AG09309 (cell line): Measurements from ENCODE around the gene NTM.
A peak's percentile ranks its signal among the peaks of the same experiment; 100 is the strongest.
"Not testable (repeated sequence)": the region's sequence is repeated elsewhere in the genome, so short reads cannot be mapped to it uniquely, and the experiment has no call there.

ENCODE experiments used
- DNase-seq: peaks from one replicate; pipeline ENCODE4 v3.0.0-alpha.2; 2010; ENCODE audit warnings: low read depth
- H3K4me3 ChIP-seq: 2 replicates; pipeline ENCODE4 v1.5.1; 2011; ENCODE audit warnings: mild to moderate bottlenecking, low read depth, low read length, moderate library complexity; ENCODE audit not compliant: control insufficient read depth
- CTCF ChIP-seq: IDR thresholded peaks from 2 replicates; pipeline ENCODE4 v1.5.1; 2011; ENCODE audit warnings: mild to moderate bottlenecking, low read depth, low read length, inconsistent platforms; ENCODE audit not compliant: insufficient read depth, control insufficient read depth; ENCODE audit errors: missing control alignments

NTM gene

GRCh38 chr11:131674051-131674755 is 303.8 kb downstream of the NTM start:
- DNase-seq, result peak; percentile 75
- TF ChIP-seq CTCF, result peak; percentile 99
- no peak overlapping the region for H3K4me3 ChIP-seq

GRCh38 chr11:131675121-131675888 is 304.9 kb downstream of the NTM start:
- TF ChIP-seq CTCF, result no peak
- DNase-seq, result no peak
- H3K4me3 ChIP-seq, result no peak overlapping the region

- DNase-seq, result no peak
- H3K4me3 ChIP-seq, result no peak overlapping the region
- no peak for TF ChIP-seq CTCF
Measured at GRCh38 chr11:131677828-131678470, 307.5 kb downstream of the NTM start.

GRCh38 chr11:131678658-131679340 is 308.4 kb downstream of the NTM start:
- TF ChIP-seq CTCF, result no peak
- H3K4me3 ChIP-seq, result no peak overlapping the region
- DNase-seq, result no peak

GRCh38 chr11:131680448-131680847 is 310.0 kb downstream of the NTM start:
- not testable (repeated sequence) for DNase-seq, H3K4me3 ChIP-seq

- no peak overlapping the region for H3K4me3 ChIP-seq
- no peak for DNase-seq
- no peak for TF ChIP-seq CTCF
Measured at GRCh38 chr11:131681920-131682319, 311.5 kb downstream of the NTM start.
